Measurements from ENCODE around the gene PLS3.

GRCh38 chrX:115693476-115693875 is 132.5 kb downstream of the PLS3 start:
- TF ChIP-seq CTCF (IDR thresholded peaks at IDR 0.05): no peak
- no peak for TF ChIP-seq POLR2A (IDR thresholded peaks at IDR 0.05)
